OCI-LY1 (cell line): ENCODE results near the gene PLA2G2E.

Source experiments
- EZH2 ChIP-seq: fragments of 200-600 bp; sonication (generic), shearing (Covaris generic); IDR thresholded peaks from 2 replicates; pipeline ENCODE4 v1.8.0; 2017; ENCODE audit warnings: borderline replicate concordance, mixed run types, mild to moderate bottlenecking, antibody characterized with exemption, low read length, moderate library complexity, mixed read lengths
- TF ChIP-seq, protein P1 (sequence below): fragments of 200-600 bp; sonication (generic), shearing (Covaris generic); IDR thresholded peaks from 2 replicates; pipeline ENCODE4 v1.5.1; 2017; ENCODE audit warnings: mild to moderate bottlenecking, antibody characterized with exemption, low read length, moderate library complexity, mixed read lengths

DNA sequence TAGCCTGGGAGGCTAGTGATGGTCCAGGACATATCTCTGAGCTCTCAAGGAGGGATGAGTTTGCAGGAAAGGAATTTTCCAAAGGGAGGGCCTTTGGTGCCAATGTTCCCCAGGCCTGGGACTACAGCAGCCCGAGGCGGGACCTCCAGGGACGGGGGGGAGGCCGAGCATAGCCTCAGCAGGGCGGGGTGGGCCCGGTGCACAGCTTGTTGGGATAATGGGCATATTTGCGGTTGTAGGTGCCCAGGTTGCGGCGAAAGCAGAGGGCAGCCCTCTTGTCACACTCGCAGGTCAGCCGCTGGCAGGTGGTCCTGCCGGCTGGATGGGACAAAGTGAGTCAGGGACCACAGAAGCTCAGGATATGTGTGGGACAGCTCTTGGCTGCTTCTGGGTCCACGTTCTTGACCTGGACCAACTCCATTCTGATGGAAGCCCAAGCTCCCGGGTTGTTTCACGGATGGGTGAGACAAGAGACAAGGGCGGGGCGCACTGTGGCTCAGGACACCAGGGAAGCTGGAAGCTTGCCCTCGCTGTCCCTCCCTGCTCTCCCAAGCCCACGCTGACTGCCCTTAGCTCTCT lies 3.2 kb downstream of the PLA2G2E start:
- TF ChIP-seq, protein P1, sequence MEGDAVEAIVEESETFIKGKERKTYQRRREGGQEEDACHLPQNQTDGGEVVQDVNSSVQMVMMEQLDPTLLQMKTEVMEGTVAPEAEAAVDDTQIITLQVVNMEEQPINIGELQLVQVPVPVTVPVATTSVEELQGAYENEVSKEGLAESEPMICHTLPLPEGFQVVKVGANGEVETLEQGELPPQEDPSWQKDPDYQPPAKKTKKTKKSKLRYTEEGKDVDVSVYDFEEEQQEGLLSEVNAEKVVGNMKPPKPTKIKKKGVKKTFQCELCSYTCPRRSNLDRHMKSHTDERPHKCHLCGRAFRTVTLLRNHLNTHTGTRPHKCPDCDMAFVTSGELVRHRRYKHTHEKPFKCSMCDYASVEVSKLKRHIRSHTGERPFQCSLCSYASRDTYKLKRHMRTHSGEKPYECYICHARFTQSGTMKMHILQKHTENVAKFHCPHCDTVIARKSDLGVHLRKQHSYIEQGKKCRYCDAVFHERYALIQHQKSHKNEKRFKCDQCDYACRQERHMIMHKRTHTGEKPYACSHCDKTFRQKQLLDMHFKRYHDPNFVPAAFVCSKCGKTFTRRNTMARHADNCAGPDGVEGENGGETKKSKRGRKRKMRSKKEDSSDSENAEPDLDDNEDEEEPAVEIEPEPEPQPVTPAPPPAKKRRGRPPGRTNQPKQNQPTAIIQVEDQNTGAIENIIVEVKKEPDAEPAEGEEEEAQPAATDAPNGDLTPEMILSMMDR = no peak
- TF ChIP-seq EZH2 = no peak
